Iris pigment epithelial cell (primary cell): ENCODE measurements around the gene CTXND2.
"Not testable (repeated sequence)": the region's sequence is repeated elsewhere in the genome, so short reads cannot be mapped to it uniquely, and the experiment has no call there.

ENCODE experiments used
- DNase-seq: peaks from one replicate; pipeline ENCODE4 v3.0.0-alpha.2; 2011; ENCODE audit warnings: low read depth

Gene CTXND2

GRCh38 chr1:150887018-150887417, at the start of gene CTXND2:
TSS of gene CTXND2 (plus strand) at chr1:150887136. CDS start at chr1:150912315, 25,179 bp downstream.
- DNase-seq: peak; percentile 77

- DNase-seq: not testable (repeated sequence)
These were observed 46.1 kb upstream of the CTXND2 start for GRCh38 chr1:150840850-150841249.

GRCh38 chr1:150841626-150842025, 45.3 kb upstream of the CTXND2 start:
- DNase-seq: no peak

- DNase-seq: no peak
These were observed 44.6 kb upstream of the CTXND2 start for GRCh38 chr1:150842343-150842742.

GRCh38 chr1:150842964-150843363, 44.0 kb upstream of the CTXND2 start:
- DNase-seq: no peak

- no peak for DNase-seq
These were observed 43.5 kb upstream of the CTXND2 start for GRCh38 chr1:150843474-150843873.

- DNase-seq: no peak
These were observed 40.3 kb upstream of the CTXND2 start for GRCh38 chr1:150846473-150847146.

- not testable (repeated sequence) for DNase-seq
These were observed 36.1 kb upstream of the CTXND2 start for GRCh38 chr1:150850801-150851362.

GRCh38 chr1:150852734-150853133, 34.2 kb upstream of the CTXND2 start:
- DNase-seq: not testable (repeated sequence)

GRCh38 chr1:150863724-150864123, 23.2 kb upstream of the CTXND2 start:
- no peak for DNase-seq

- DNase-seq: not testable (repeated sequence)
These were observed 22.7 kb upstream of the CTXND2 start for GRCh38 chr1:150864200-150864599.

GRCh38 chr1:150869683-150870082, 17.3 kb upstream of the CTXND2 start:
- no peak for DNase-seq

- no peak for DNase-seq
These were observed 14.4 kb upstream of the CTXND2 start for GRCh38 chr1:150872572-150872971.

GRCh38 chr1:150873521-150873920, 13.4 kb upstream of the CTXND2 start:
- DNase-seq: no peak

- peak; percentile 16 for DNase-seq
These were observed 12.3 kb upstream of the CTXND2 start for GRCh38 chr1:150874455-150875196.

GRCh38 chr1:150875197-150876118, 11.5 kb upstream of the CTXND2 start:
- DNase-seq: peak; percentile 20

- peak; percentile 67 for DNase-seq
These were observed 10.8 kb upstream of the CTXND2 start for GRCh38 chr1:150876119-150876454.

GRCh38 chr1:150878931-150879330, 8.0 kb upstream of the CTXND2 start:
- DNase-seq: peak; percentile 55

GRCh38 chr1:150881331-150882070, 5.4 kb upstream of the CTXND2 start:
- DNase-seq: peak; percentile 98

- not testable (repeated sequence) for DNase-seq
These were observed 3.8 kb upstream of the CTXND2 start for GRCh38 chr1:150883121-150883520.

GRCh38 chr1:150888727-150889126, 1.8 kb downstream of the CTXND2 start:
- DNase-seq: no peak
